ENCODE measurements around the gene STARD5.

The STARD5 gene

GRCh38 chr15:81346611-81347010 is 22.7 kb upstream of the STARD5 start:
- TF ChIP-seq FOXM1 (IDR thresholded peaks at IDR 0.05; ENCODE audit: borderline replicate concordance, low read depth) (no peak), TAF1 (IDR thresholded peaks at IDR 0.05; ENCODE audit: low read depth) (no peak), NFIC (IDR thresholded peaks at IDR 0.05) (no peak), RAD21 (IDR thresholded peaks at IDR 0.05; ENCODE audit: low read depth) (no peak), MAX (IDR thresholded peaks at IDR 0.05) (no peak), CEBPB (IDR thresholded peaks at IDR 0.05) (no peak), REST (IDR thresholded peaks at IDR 0.05; ENCODE audit: low read depth) (no peak), EP300 (IDR thresholded peaks at IDR 0.05; ENCODE audit: borderline replicate concordance) (no peak), TCF12 (IDR thresholded peaks at IDR 0.05; ENCODE audit: low read depth) (no peak), USF1 (IDR thresholded peaks at IDR 0.05) (no peak), EGR1 (IDR thresholded peaks at IDR 0.05) (no peak)

GRCh38 chr15:81343371-81343770 is 19.4 kb upstream of the STARD5 start:
- TF ChIP-seq EGR1 (IDR thresholded peaks at IDR 0.05) (no peak), RAD21 (IDR thresholded peaks at IDR 0.05; ENCODE audit: low read depth) (no peak), ZBTB7A (IDR thresholded peaks at IDR 0.05; ENCODE audit: low read depth) (no peak), MAX (IDR thresholded peaks at IDR 0.05) (no peak), REST (IDR thresholded peaks at IDR 0.05; ENCODE audit: low read depth) (no peak), NFIC (IDR thresholded peaks at IDR 0.05) (no peak), YY1 (IDR thresholded peaks at IDR 0.05; ENCODE audit: low read depth) (no peak), CEBPB (IDR thresholded peaks at IDR 0.05) (no peak), TEAD4 (IDR thresholded peaks at IDR 0.05) (no peak), EP300 (IDR thresholded peaks at IDR 0.05; ENCODE audit: borderline replicate concordance) (no peak), FOXM1 (IDR thresholded peaks at IDR 0.05; ENCODE audit: borderline replicate concordance, low read depth) (no peak)

GRCh38 chr15:81341351-81341750 is 17.4 kb upstream of the STARD5 start:
- TF ChIP-seq FOXM1 (IDR thresholded peaks at IDR 0.05; ENCODE audit: borderline replicate concordance, low read depth) = no peak
- TF ChIP-seq MAX (IDR thresholded peaks at IDR 0.05) = no peak
- TF ChIP-seq TAF1 (IDR thresholded peaks at IDR 0.05; ENCODE audit: low read depth) = no peak
- TF ChIP-seq EGR1 (IDR thresholded peaks at IDR 0.05) = no peak
- TF ChIP-seq RAD21 (IDR thresholded peaks at IDR 0.05; ENCODE audit: low read depth) = no peak

GRCh38 chr15:81339851-81340250 is 15.9 kb upstream of the STARD5 start:
- no peak for TF ChIP-seq YY1 (IDR thresholded peaks at IDR 0.05; ENCODE audit: low read depth)
- no peak for TF ChIP-seq FOXM1 (IDR thresholded peaks at IDR 0.05; ENCODE audit: borderline replicate concordance, low read depth)
- no peak for TF ChIP-seq NFIC (IDR thresholded peaks at IDR 0.05)
- TF ChIP-seq TAF1 (IDR thresholded peaks at IDR 0.05; ENCODE audit: low read depth) = no peak
- TF ChIP-seq USF1 (IDR thresholded peaks at IDR 0.05) = no peak
- no peak for TF ChIP-seq EP300 (IDR thresholded peaks at IDR 0.05; ENCODE audit: borderline replicate concordance)

- TF ChIP-seq EP300 (IDR thresholded peaks at IDR 0.05; ENCODE audit: borderline replicate concordance) (no peak), MAX (IDR thresholded peaks at IDR 0.05) (no peak), CREB1 (IDR thresholded peaks at IDR 0.05; ENCODE audit: low read depth) (no peak), EGR1 (IDR thresholded peaks at IDR 0.05) (no peak), TCF12 (IDR thresholded peaks at IDR 0.05; ENCODE audit: low read depth) (no peak), TAF1 (IDR thresholded peaks at IDR 0.05; ENCODE audit: low read depth) (no peak), TEAD4 (IDR thresholded peaks at IDR 0.05) (no peak), NFIC (IDR thresholded peaks at IDR 0.05) (no peak), RAD21 (IDR thresholded peaks at IDR 0.05; ENCODE audit: low read depth) (no peak), ZBTB7A (IDR thresholded peaks at IDR 0.05; ENCODE audit: low read depth) (no peak), REST (IDR thresholded peaks at IDR 0.05; ENCODE audit: low read depth) (no peak), CEBPB (IDR thresholded peaks at IDR 0.05) (no peak)
Measured at GRCh38 chr15:81339321-81339720, 15.4 kb upstream of the STARD5 start.
